ENCODE measurements around the gene RNASE2.
"Not testable (repeated sequence)": the region's sequence is repeated elsewhere in the genome, so short reads cannot be mapped to it uniquely, and the experiment has no call there.

RNASE2 gene

DNA sequence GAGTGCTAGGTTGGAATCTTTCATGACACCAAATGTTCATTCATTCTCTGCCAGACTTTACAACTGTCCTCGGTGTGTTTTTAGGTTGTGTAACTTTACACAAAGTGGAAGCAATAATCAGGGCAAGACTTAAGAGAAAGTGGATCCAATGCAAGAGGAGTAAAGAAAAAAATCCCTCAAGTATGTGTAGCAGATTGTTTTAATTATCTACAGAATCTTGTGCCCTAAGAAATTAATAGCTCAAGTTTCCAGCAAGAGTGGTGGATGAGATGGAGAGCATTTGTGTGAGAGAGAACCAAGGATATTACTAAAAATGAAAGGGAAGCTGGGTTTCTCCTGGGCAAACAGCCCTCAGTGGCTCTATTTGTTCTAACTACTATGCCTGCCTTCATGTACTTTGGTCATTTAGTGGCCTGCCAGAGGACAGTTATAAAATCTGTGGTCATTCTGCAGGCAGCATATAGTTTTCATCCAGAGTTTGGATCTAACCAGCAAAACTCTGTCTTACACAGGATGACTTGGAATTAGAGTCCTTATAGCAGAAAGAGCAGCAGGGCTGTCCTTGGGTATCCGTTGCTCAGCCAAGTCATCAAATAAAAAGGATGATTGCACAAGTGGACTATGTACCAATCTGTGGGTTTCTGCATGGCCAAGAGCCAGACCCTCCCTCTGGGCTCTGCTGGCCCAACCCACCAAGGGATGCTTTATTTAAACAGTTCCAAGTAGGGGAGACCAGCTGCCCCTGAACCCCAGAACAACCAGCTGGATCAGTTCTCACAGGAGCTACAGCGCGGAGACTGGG, at the start of gene RNASE2:
Gene RNASE2, plus strand, starts transcription at position 752 of the 802 bp plus-strand sequence. CDS start 285 bp downstream, outside the sequence.
- Mint-ChIP-seq H3K27me3 (peaks cover 80% of the 10 kb centered on the region), H3K4me3 (peak within 1 kb of the TSS; percentile 12)
- DNase-seq (ENCODE audit: low spot score in 2 of 2); ATAC-seq (replicated peaks; ENCODE audit: extremely low read depth, poor library complexity, severe bottlenecking); H3K9me3 Mint-ChIP-seq; H3K36me3 Mint-ChIP-seq (ENCODE audit: insufficient read depth); H3K27ac Mint-ChIP-seq (ENCODE audit: low read depth); H3K4me1 Mint-ChIP-seq: not testable (repeated sequence)

DNA sequence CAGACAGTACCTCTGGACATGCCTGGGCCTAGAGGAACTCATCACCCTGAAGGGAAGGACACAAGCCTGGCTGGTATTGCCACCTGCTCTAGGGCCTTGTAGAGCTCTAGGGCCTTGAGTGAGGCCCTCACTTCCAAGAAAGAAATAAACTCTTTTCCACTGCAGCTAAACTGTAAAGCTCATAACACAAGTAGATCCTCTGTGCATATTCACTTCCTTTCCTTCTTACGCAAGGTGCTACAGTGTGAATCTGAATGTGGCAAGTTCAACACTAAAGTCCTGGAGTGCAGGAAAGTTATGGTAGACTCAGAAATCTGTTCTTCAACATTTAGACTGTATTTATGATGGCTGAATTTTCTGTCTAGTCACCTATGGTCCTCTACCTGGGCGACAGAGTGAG, 49.6 kb upstream of the RNASE2 start:
- Mint-ChIP-seq H3K4me1 (no peaks in the 10 kb centered on the region), H3K36me3 (ENCODE audit: insufficient read depth) (peaks cover 5% of the 10 kb centered on the region), H3K9me3 (no peaks in the 10 kb centered on the region), H3K27me3 (peaks cover 34% of the 10 kb centered on the region), H3K27ac (ENCODE audit: low read depth) (no peak overlapping the region), H3K4me3 (no peak overlapping the region)
- no peak for ATAC-seq (replicated peaks; ENCODE audit: extremely low read depth, poor library complexity, severe bottlenecking)
- no peak for DNase-seq (ENCODE audit: low spot score in 2 of 2)

DNA sequence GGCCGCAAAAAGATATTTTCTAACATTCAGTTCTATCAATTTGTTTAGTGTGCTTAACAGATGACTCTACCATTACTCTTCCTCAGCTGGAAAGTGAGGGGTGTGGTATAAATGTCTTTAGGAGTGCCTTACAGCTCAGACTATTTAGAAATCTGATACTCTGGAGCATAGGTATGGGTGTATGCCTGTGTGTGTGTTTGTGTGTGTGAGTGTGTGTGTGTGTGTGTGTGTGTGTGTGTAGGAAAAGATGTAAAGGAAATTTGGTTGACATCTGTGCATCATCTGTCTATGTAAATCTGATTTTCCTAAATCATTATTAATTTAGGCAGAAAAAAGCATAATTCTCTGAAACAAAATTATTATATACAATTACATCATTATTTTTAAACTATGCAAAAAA, 48.1 kb upstream of the RNASE2 start:
- Mint-ChIP-seq H3K27me3 (peaks cover 30% of the 10 kb centered on the region), H3K27ac (ENCODE audit: low read depth) (no peak overlapping the region), H3K4me1 (no peaks in the 10 kb centered on the region), H3K9me3 (no peaks in the 10 kb centered on the region), H3K4me3 (no peak overlapping the region), H3K36me3 (ENCODE audit: insufficient read depth) (no peaks in the 10 kb centered on the region)
- no peak for DNase-seq (ENCODE audit: low spot score in 2 of 2)
- ATAC-seq (replicated peaks; ENCODE audit: extremely low read depth, poor library complexity, severe bottlenecking) = no peak

DNA sequence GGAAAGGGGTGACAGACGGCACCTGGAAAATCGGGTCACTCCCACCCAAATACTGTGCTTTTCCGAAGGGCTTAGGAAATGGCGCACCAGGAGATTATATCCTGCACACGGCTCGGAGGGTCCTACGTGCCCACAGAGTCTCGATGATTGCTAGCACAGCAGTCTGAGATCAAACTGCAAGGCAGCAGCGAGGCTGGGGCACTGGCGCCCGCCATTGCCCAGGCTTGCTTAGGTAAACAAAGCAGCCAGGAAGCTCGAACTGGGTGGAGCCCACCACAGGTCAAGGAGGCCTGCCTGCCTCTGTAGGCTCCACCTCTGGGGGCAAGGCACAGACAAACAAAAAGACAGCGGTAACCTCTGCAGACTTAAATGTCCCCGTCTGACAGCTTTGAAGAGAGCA, 44.5 kb upstream of the RNASE2 start:
- DNase-seq (ENCODE audit: low spot score in 2 of 2); H3K36me3 Mint-ChIP-seq (ENCODE audit: insufficient read depth); H3K4me3 Mint-ChIP-seq: not testable (repeated sequence)

DNA sequence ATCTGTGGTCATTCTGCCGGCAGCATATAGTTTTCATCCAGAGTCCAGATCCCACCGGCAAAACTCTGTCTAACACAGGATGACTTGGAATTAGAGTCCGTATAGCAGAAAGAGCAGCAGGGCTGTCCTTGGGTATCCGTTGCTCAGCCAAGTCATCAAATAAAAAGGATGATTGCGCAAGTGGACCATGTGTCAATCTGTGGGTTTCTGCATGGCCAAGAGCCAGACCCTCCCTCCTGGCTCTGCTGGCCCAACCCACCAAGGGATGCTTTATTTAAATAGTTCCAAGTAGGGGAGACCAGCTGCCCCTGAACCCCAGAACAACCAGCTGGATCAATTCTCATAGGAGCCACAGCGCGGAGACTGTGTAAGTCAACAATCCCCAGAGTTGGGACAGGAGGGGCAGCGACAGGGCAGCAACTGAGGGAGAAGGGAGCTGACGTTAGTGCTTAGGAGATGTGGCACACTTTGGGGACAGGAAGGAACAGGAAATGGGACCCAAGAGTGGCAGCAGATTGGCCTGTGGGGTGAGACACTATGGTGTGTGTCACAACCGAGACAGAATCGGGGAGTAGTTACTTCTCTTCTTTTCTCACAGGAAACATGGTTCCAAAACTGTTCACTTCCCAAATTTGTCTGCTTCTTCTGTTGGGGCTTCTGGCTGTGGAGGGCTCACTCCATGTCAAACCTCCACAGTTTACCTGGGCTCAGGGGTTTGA, 36.1 kb upstream of the RNASE2 start:
- not testable (repeated sequence) for H3K4me1 Mint-ChIP-seq; H3K4me3 Mint-ChIP-seq; H3K27me3 Mint-ChIP-seq; H3K9me3 Mint-ChIP-seq; H3K36me3 Mint-ChIP-seq (ENCODE audit: insufficient read depth); ATAC-seq (replicated peaks; ENCODE audit: extremely low read depth, poor library complexity, severe bottlenecking); DNase-seq (ENCODE audit: low spot score in 2 of 2); H3K27ac Mint-ChIP-seq (ENCODE audit: low read depth)

More for the DNA sequence above, 44.5 kb upstream of the RNASE2 start:
- not testable (repeated sequence) for H3K4me1 Mint-ChIP-seq; H3K9me3 Mint-ChIP-seq; H3K27ac Mint-ChIP-seq (ENCODE audit: low read depth); ATAC-seq (replicated peaks; ENCODE audit: extremely low read depth, poor library complexity, severe bottlenecking)
- H3K27me3 Mint-ChIP-seq = peaks cover 30% of the 10 kb centered on the region

DNA sequence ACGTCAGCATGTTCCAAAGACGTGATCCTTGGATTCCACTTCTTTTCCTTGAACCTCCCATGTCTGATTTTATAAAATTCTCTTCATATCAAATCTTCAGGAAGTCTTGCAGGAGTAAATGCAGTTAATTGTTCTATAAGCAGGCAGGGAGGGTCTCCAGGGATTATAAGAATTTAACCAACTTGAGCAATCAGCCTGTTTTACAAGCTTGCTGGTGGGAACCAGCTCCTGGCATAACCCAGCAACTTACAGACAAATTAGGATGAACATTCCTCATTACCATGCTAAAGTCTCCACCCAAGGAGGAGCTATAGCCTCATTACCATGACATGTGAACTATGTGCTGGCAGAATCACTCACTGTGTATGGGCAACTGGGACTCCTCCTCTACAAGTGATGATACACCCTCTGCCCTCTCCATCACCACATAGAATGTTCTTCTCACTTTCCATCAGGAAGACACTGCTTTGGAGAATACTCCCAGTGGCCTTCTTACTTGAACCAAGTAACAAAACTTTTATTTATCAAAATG, 31.5 kb upstream of the RNASE2 start:
- H3K4me3 Mint-ChIP-seq; H3K27ac Mint-ChIP-seq (ENCODE audit: low read depth); H3K4me1 Mint-ChIP-seq; DNase-seq (ENCODE audit: low spot score in 2 of 2); H3K36me3 Mint-ChIP-seq (ENCODE audit: insufficient read depth); ATAC-seq (replicated peaks; ENCODE audit: extremely low read depth, poor library complexity, severe bottlenecking): not testable (repeated sequence)
- Mint-ChIP-seq H3K27me3 (peaks cover 35% of the 10 kb centered on the region), H3K9me3 (peaks cover 11% of the 10 kb centered on the region)

DNA sequence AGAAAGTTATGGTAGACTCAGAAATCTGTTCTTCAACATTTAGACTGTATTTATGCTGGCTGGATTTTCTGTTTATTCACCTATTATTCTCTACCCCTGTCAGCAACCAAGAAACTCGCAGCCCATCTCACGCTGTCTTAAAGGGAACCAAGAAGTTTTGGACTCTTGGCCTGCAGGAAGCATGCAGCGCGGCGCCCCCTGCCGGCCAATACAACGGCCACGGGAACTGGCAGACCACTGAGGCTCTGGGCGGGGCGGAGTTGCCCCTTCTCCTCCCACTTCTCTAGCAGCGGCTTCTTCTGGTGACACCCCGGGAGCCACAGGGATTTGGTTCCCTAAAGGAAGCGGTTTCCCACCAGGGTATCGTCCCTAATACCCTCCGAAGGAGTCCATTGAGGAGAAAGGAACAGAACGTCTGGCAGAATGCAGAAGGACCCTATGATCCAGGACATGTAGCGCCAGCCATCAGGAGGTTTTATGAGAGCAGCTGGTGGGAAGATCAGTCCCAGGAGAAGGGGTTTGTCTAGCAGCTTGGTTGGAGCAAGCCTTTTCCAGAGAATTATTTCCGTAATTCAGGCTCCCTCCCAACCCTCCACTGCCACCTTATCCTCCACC, 21.0 kb upstream of the RNASE2 start:
- DNase-seq (ENCODE audit: low spot score in 2 of 2) (no peak), ATAC-seq (replicated peaks; ENCODE audit: extremely low read depth, poor library complexity, severe bottlenecking) (no peak)
- Mint-ChIP-seq H3K27me3 (peaks cover 49% of the 10 kb centered on the region), H3K36me3 (ENCODE audit: insufficient read depth) (no peaks in the 10 kb centered on the region), H3K4me3 (no peak overlapping the region), H3K27ac (ENCODE audit: low read depth) (no peak overlapping the region), H3K9me3 (no peaks in the 10 kb centered on the region), H3K4me1 (no peaks in the 10 kb centered on the region)

DNA sequence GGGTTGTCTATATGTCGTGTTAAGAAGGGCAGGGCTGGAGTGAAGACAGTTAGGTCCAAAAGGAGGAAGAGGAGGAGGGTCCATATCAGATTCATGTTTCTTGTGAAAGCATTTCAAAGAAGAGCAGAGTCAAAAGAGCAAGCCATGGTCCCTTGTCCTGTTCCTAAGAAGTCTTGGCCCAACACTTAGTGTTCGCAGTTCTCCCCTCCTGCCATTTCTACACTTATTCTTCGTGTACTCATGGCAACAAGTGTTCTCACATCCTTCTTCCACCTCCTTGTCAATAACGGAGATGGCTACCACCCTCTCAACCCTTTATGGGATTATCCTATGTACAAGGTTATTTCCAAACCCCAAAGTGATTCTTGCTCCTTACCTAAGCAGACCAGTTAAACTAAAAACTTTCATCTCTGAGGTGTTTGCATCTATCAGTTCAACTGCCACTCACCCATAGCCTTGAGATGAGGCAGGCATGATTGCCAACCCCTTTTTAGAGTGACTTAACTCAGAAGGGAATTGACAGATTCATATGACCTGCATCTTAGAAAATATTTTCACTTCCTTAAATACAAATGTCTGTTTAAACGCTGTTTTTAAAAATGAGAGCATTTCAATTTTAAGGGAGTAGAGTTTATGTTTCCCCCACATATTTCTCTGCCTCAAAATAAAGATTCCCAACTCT, 19.8 kb upstream of the RNASE2 start:
- no peak for DNase-seq (ENCODE audit: low spot score in 2 of 2)

DNA sequence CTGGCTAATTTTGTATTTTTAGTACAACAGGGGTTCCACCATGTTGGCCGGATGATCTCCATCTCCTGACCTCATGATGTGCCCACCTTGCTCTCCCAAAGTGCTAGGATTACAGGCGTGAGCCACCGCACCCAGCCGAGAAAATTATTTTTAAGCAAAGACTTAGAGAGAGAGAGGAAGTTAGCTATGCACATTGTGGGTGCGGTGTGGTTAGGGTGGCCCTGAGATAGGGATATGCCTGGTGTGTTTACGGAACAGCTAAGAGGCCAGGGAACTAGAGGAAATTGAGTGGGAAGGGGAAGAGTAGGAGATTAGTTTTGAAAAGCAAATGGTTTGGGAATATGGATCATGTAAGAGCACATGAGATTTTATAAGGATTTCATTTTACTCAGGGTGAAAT, 10.1 kb upstream of the RNASE2 start:
- DNase-seq (ENCODE audit: low spot score in 2 of 2); H3K36me3 Mint-ChIP-seq (ENCODE audit: insufficient read depth); H3K9me3 Mint-ChIP-seq; H3K27ac Mint-ChIP-seq (ENCODE audit: low read depth); ATAC-seq (replicated peaks; ENCODE audit: extremely low read depth, poor library complexity, severe bottlenecking); H3K4me1 Mint-ChIP-seq; H3K4me3 Mint-ChIP-seq: not testable (repeated sequence)
- H3K27me3 Mint-ChIP-seq = peaks cover 71% of the 10 kb centered on the region

More for the DNA sequence above, 19.8 kb upstream of the RNASE2 start:
- H3K4me3 Mint-ChIP-seq = no peak overlapping the region
- H3K27ac Mint-ChIP-seq (ENCODE audit: low read depth) = no peak overlapping the region
- no peaks in the 10 kb centered on the region for H3K9me3 Mint-ChIP-seq
- peaks cover 39% of the 10 kb centered on the region for H3K27me3 Mint-ChIP-seq
- H3K4me1 Mint-ChIP-seq = no peaks in the 10 kb centered on the region
- no peak for ATAC-seq (replicated peaks; ENCODE audit: extremely low read depth, poor library complexity, severe bottlenecking)
- peaks cover 2% of the 10 kb centered on the region for H3K36me3 Mint-ChIP-seq (ENCODE audit: insufficient read depth)

DNA sequence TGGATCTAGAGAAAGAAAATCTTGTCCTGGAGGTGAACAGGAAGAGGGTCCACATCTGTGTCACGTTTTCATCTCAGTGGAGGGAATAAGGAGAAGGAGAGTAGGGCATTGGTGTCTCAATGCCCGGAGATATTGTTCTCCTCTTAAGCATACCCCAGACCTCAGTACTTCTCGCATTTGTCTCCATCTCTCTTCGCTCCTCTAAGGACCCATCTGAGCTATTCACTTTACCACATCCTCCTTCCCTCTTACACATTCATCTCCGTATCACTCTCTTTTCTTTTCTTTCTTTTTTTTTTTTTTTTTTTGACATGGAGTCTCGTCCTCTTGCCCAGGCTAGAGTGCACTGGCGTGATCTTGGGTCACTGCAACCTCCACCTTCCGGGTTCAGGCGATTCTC, 8.6 kb upstream of the RNASE2 start:
- H3K9me3 Mint-ChIP-seq; DNase-seq (ENCODE audit: low spot score in 2 of 2); H3K4me3 Mint-ChIP-seq; H3K4me1 Mint-ChIP-seq; H3K36me3 Mint-ChIP-seq (ENCODE audit: insufficient read depth); H3K27ac Mint-ChIP-seq (ENCODE audit: low read depth); ATAC-seq (replicated peaks; ENCODE audit: extremely low read depth, poor library complexity, severe bottlenecking): not testable (repeated sequence)
- H3K27me3 Mint-ChIP-seq = peaks cover 71% of the 10 kb centered on the region

DNA sequence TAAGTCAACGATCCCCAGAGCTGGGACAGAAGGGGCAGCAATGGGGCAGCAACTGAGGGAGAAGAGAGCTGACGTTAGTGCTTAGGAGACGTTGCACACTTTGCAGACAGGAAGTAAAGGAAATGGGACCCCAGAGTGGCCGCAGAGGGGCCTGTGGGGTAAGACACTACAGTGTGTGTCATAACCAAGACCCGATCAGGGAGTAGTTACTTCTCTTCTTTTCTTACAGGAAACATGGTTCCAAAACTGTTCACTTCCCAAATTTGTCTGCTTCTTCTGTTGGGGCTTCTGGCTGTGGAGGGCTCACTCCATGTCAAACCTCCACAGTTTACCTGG, 219 bp downstream of the RNASE2 start:
- H3K4me1 Mint-ChIP-seq; H3K4me3 Mint-ChIP-seq; H3K36me3 Mint-ChIP-seq (ENCODE audit: insufficient read depth); H3K9me3 Mint-ChIP-seq; DNase-seq (ENCODE audit: low spot score in 2 of 2); ATAC-seq (replicated peaks; ENCODE audit: extremely low read depth, poor library complexity, severe bottlenecking); H3K27ac Mint-ChIP-seq (ENCODE audit: low read depth): not testable (repeated sequence)
- H3K27me3 Mint-ChIP-seq = peaks cover 74% of the 10 kb centered on the region

DNA sequence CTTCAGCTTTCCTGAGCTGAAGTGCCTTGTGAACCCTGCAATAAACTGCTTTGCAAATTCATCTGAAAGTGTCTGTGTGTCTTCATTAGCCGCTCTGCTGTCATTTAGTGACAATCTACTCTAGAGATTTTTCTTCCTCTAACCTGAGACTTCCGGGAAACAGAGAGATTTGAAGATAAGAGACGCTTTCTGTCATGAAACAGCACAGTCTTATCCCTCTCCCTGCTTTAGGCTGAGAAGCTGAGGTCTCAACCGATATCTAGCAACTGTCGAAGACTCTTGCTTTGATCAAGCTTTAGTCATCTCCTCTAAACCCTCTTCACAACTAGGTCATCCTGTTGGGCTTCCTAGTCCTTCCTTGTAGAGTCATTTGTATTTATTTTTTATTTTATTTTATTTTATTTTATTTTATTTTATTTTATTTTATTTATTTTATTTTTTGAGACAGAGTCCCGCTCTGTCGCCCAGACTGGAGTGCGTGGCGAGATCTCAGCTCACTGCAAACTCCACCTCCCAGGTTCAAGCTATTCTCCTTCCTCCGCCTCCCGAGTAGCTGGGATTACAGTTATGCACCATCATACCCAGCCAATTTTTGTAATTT, 1.2 kb downstream of the RNASE2 start:
- no peak for ATAC-seq (replicated peaks; ENCODE audit: extremely low read depth, poor library complexity, severe bottlenecking)
- peak overlapping the region; percentile 12 for H3K4me3 Mint-ChIP-seq
- no peak overlapping the region for H3K27ac Mint-ChIP-seq (ENCODE audit: low read depth)
- peaks cover 65% of the 10 kb centered on the region for H3K27me3 Mint-ChIP-seq
- H3K36me3 Mint-ChIP-seq (ENCODE audit: insufficient read depth) = peaks cover 2% of the 10 kb centered on the region
- no peak for DNase-seq (ENCODE audit: low spot score in 2 of 2)
- H3K4me1 Mint-ChIP-seq = peaks cover 14% of the 10 kb centered on the region
- no peaks in the 10 kb centered on the region for H3K9me3 Mint-ChIP-seq

Measured in central memory CD8-positive, alpha-beta T cell (primary cell).